CD4-positive, alpha-beta memory T cell (primary cell): ENCODE results near the gene MUSTN1. TPM values are rescaled to one million over a fixed set of nuclear protein-coding genes. Genes with fewer than 3 reads are reported as not detected.

Experiments used
- CTCF ChIA-PET: fragments of 350-600 bp; sonication (Branson Sonifier 250); formaldehyde crosslinking; loops from one replicate; lab custom pipeline; 2021; ENCODE audit warnings: inconsistent platforms; ENCODE audit not compliant: partially characterized antibody; lab: Charles Lee
- POLR2A ChIA-PET: fragments of 350-600 bp; sonication (Branson Sonifier 250); formaldehyde crosslinking; loops from one replicate; lab custom pipeline; 2021; ENCODE audit not compliant: partially characterized antibody; lab: Charles Lee
- DNase-seq, 5 donors: peaks; one replicate each; pipeline versions ENCODE4 v3.0.0 to v3.0.0-alpha.2; 2020 to 2022; ENCODE audit warnings: mixed read lengths in 1 of 5
- H3K27ac ChIP-seq: one replicate; pipeline ENCODE4 v1.7.0; 2013; ENCODE audit warnings: low read depth, low read length
- H3K27me3 ChIP-seq: 2 replicates; pipeline ENCODE4 v1.7.0; 2013; ENCODE audit warnings: mild to moderate bottlenecking, low read length, moderate library complexity; ENCODE audit not compliant: insufficient read depth
- H3K36me3 ChIP-seq: 2 replicates; pipeline ENCODE4 v1.7.0; 2013; ENCODE audit warnings: mild to moderate bottlenecking, low read length, moderate library complexity; ENCODE audit not compliant: insufficient read depth
- H3K4me1 ChIP-seq: 2 replicates; pipeline ENCODE4 v1.7.0; 2013; ENCODE audit warnings: mild to moderate bottlenecking, low read length, moderate library complexity; ENCODE audit not compliant: insufficient read depth
- H3K4me3 ChIP-seq, 2 donors: one replicate each; pipeline ENCODE4 v1.7.0; 2013; ENCODE audit warnings: low read length in 2 of 2, mild to moderate bottlenecking in 1 of 2
- H3K9me3 ChIP-seq, 2 donors: one replicate each; pipeline ENCODE4 v1.7.0; 2013; ENCODE audit warnings: low read length in 2 of 2, control low read depth in 1 of 2; ENCODE audit not compliant: control insufficient read depth in 1 of 2
- H3K27ac Mint-ChIP-seq, 7 donors: one replicate each; pipeline ENCODE4 v1.8.0; 2020 to 2021; ENCODE audit warnings: mixed read lengths in 7 of 7, mild to moderate bottlenecking in 6 of 7, inconsistent platforms in 3 of 7, moderate library complexity in 3 of 7
- H3K27me3 Mint-ChIP-seq, 2 donors: one replicate each; pipeline ENCODE4 v1.8.0; 2020 to 2021; ENCODE audit warnings: mixed read lengths in 2 of 2
- H3K36me3 Mint-ChIP-seq, 2 donors: one replicate each; pipeline ENCODE4 v1.8.0; 2020 to 2021; ENCODE audit warnings: mixed read lengths in 2 of 2, inconsistent platforms in 1 of 2, mild to moderate bottlenecking in 1 of 2
- H3K4me1 Mint-ChIP-seq, 4 donors: one replicate each; pipeline ENCODE4 v1.8.0; 2020 to 2021; ENCODE audit warnings: mixed read lengths in 4 of 4, mild to moderate bottlenecking in 1 of 4
- H3K4me3 Mint-ChIP-seq, 8 donors: one replicate each; pipeline ENCODE4 v1.8.0; 2020 to 2021; ENCODE audit warnings: mixed read lengths in 8 of 8, mild to moderate bottlenecking in 7 of 8, moderate library complexity in 6 of 8, inconsistent platforms in 3 of 8
- H3K9me3 Mint-ChIP-seq, 8 donors: one replicate each; pipeline ENCODE4 v1.8.0; 2020 to 2021; ENCODE audit warnings: mixed read lengths in 8 of 8, mild to moderate bottlenecking in 5 of 8, inconsistent platforms in 3 of 8, moderate library complexity in 1 of 8
- intact Hi-C: fragments of 100-400 bp; cut with micrococcal nuclease; formaldehyde crosslinking; loops from one replicate; pipeline ENCODE4 v1.15.1; 2023
- polyA plus RNA-seq, 2 donors: library from polyadenylated mRNA; unstranded; fragments of 300-500 nt; fragmentation: Illumina TruSeq; gene quantifications; one replicate each; pipeline ENCODE4 v1.2.3, GENCODE V29; 2021
- total RNA-seq, 2 experiments: library from RNA; stranded (reverse); gene quantifications; one replicate each; pipeline ENCODE4 v1.2.3, GENCODE V29; 2021

The MUSTN1 gene
- total and polyA plus RNA-seq, 4 experiments from 2014 or later = 1.6 to 3.3 TPM; not detected in 2

GRCh38 chr3:52798376-52798977 is 36.3 kb downstream of the MUSTN1 start:
- no peaks in the 10 kb centered on the region for H3K9me3 Mint-ChIP-seq
- peaks cover 0 to 1% of the 10 kb centered on the region in 2 donors for H3K27me3 Mint-ChIP-seq
- Histone ChIP-seq H3K9me3 (no peaks in the 10 kb centered on the region), H3K27me3 (no peaks in the 10 kb centered on the region), H3K4me3 (no peak overlapping the region), H3K4me1 (no peaks in the 10 kb centered on the region), H3K27ac (no peak overlapping the region), H3K36me3 (no peaks in the 10 kb centered on the region)
- H3K4me3 Mint-ChIP-seq = no peak overlapping the region
- no peak overlapping the region for H3K27ac Mint-ChIP-seq
- H3K36me3 Mint-ChIP-seq = no peaks in the 10 kb centered on the region
- ChIA-PET POLR2A (no interaction called here), CTCF (interaction anchor here (0.8 to 1.0 kb wide), 3 partner anchors 9 to 59 kb away, joined by 3 to 4 read pairs (median 3); no protein-coding TSS in a partner anchor)
- no peak for DNase-seq
- no peaks in the 10 kb centered on the region for H3K4me1 Mint-ChIP-seq
- intact Hi-C loops = no loop called here

- Mint-ChIP-seq H3K4me1 (no peaks in the 10 kb centered on the region), H3K9me3 (peaks cover 0 to 2% (median 0%) of the 10 kb centered on the region in 8 donors), H3K4me3 (no peak overlapping the region), H3K36me3 (no peaks in the 10 kb centered on the region), H3K27ac (no peak overlapping the region), H3K27me3 (peaks cover 0 to 3% of the 10 kb centered on the region in 2 donors)
- Histone ChIP-seq H3K27me3 (no peaks in the 10 kb centered on the region), H3K27ac (no peak overlapping the region), H3K4me3 (no peak overlapping the region), H3K36me3 (no peaks in the 10 kb centered on the region), H3K4me1 (no peaks in the 10 kb centered on the region), H3K9me3 (no peaks in the 10 kb centered on the region)
- no peak for DNase-seq
- POLR2A ChIA-PET = no interaction called here
- intact Hi-C loops = no loop called here
- CTCF ChIA-PET = no interaction called here
Observed at GRCh38 chr3:52796411-52796810, 38.4 kb downstream of the MUSTN1 start.

DNA sequence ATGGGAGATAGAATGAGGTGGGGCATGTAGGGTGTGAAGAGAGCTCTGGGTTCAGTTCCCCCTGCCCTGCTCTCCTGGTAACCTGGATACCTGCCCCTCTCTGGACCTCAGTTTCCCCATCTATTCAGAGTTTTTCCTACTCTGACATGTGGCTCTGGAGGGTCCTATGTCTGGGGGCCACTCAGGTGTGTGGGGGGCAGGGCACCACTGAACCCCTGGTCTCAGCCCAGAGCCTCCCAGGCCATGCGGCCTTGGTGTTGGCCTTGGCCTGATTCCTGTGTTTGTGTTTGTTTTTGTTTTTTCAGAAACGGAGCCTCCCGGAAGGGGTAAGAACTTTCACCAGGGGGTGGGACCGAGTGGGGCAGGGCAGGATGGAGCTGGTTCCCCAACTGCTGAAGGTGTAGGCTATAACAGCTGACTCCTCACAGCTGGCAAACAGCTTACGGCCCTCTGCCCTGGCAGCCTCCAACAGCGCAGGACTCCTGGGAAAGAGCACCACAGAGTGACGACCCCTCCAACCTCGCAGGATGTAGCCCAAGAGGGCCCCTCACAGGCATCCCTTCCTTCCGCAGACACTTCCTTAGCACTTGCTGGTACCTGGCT is 39.4 kb downstream of the MUSTN1 start:
- Mint-ChIP-seq H3K36me3 (no peaks in the 10 kb centered on the region), H3K4me1 (no peaks in the 10 kb centered on the region), H3K9me3 (peaks cover 0 to 2% (median 0%) of the 10 kb centered on the region in 8 donors), H3K27me3 (peaks cover 0 to 3% of the 10 kb centered on the region in 2 donors), H3K27ac (no peak overlapping the region), H3K4me3 (no peak overlapping the region)
- Histone ChIP-seq H3K27me3 (no peaks in the 10 kb centered on the region), H3K27ac (no peak overlapping the region), H3K4me3 (no peak overlapping the region), H3K9me3 (no peaks in the 10 kb centered on the region), H3K36me3 (no peaks in the 10 kb centered on the region), H3K4me1 (no peaks in the 10 kb centered on the region)
- no peak for DNase-seq
- CTCF ChIA-PET = no interaction called here
- intact Hi-C loops = no loop called here
- POLR2A ChIA-PET = no interaction called here

DNA sequence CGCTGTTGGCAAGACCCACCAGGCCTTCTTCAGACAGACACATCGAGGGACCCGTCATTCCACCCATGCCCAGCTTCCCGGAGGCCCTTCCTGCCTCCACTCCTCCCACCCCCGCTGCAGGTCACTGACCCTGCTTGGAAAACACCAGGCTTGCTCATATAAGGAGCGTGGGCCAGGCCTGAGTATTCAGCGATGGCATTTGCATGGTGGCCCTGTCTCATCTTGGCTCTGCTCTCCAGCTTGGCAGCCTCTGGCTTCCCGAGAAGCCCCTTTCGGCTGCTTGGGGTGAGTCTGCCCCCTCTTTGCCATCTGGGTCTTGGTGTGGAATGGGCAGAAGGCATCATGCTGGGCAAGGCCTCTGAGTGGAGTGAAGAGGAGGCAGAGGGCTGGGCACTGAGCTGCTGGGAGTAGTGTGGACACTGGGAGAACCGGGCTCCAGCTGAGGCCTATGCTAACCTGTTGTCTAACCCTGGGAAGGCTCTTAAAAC is 40.2 kb downstream of the MUSTN1 start, which contains the start of gene ITIH3:
TSS of gene ITIH3 (plus strand) at position 185 of the 488 bp plus-strand sequence. CDS start at position 193, 8 bp downstream.
- DNase-seq = no peak
- no peaks in the 10 kb centered on the region for H3K27me3 ChIP-seq
- no peaks in the 10 kb centered on the region for H3K4me1 Mint-ChIP-seq
- no peaks in the 10 kb centered on the region for H3K4me1 ChIP-seq
- H3K36me3 Mint-ChIP-seq = no peaks in the 10 kb centered on the region
- peak within 1 kb of the TSS in 1 of 7 donors; percentile 17 for H3K27ac Mint-ChIP-seq
- peaks cover 0 to 2% (median 0%) of the 10 kb centered on the region in 8 donors for H3K9me3 Mint-ChIP-seq
- H3K27ac ChIP-seq = no peak within 1 kb of the TSS
- ChIA-PET CTCF (no interaction called here), POLR2A (no interaction called here)
- peaks cover 0 to 3% of the 10 kb centered on the region in 2 donors for H3K27me3 Mint-ChIP-seq
- no peaks in the 10 kb centered on the region for H3K36me3 ChIP-seq
- H3K4me3 Mint-ChIP-seq = no peak within 1 kb of the TSS
- H3K9me3 ChIP-seq = no peaks in the 10 kb centered on the region
- intact Hi-C loops = no loop called here
- no peak within 1 kb of the TSS for H3K4me3 ChIP-seq

- no peak overlapping the region for H3K4me3 Mint-ChIP-seq
- Histone ChIP-seq H3K9me3 (no peaks in the 10 kb centered on the region), H3K36me3 (no peaks in the 10 kb centered on the region), H3K4me3 (no peak overlapping the region), H3K27ac (no peak overlapping the region), H3K27me3 (no peaks in the 10 kb centered on the region), H3K4me1 (no peaks in the 10 kb centered on the region)
- DNase-seq = no peak
- H3K36me3 Mint-ChIP-seq = no peaks in the 10 kb centered on the region
- no peaks in the 10 kb centered on the region for H3K4me1 Mint-ChIP-seq
- H3K27me3 Mint-ChIP-seq = peaks cover 0 to 1% of the 10 kb centered on the region in 2 donors
- H3K27ac Mint-ChIP-seq = peak overlapping the region in 1 of 7 donors; percentile 17
- ChIA-PET CTCF (no interaction called here), POLR2A (no interaction called here)
- peaks cover 0 to 2% (median 0%) of the 10 kb centered on the region in 8 donors for H3K9me3 Mint-ChIP-seq
- intact Hi-C loops = no loop called here
Observed at GRCh38 chr3:52793702-52794611, 40.9 kb downstream of the MUSTN1 start.

- no peaks in the 10 kb centered on the region for H3K36me3 ChIP-seq
- peaks cover 0 to 1% of the 10 kb centered on the region in 2 donors for H3K27me3 Mint-ChIP-seq
- peaks cover 0 to 2% (median 0%) of the 10 kb centered on the region in 8 donors for H3K9me3 Mint-ChIP-seq
- H3K4me3 ChIP-seq = no peak overlapping the region
- no peaks in the 10 kb centered on the region for H3K36me3 Mint-ChIP-seq
- H3K27ac Mint-ChIP-seq = no peak overlapping the region
- H3K4me1 ChIP-seq = no peaks in the 10 kb centered on the region
- intact Hi-C loops = no loop called here
- ChIA-PET POLR2A (no interaction called here), CTCF (no interaction called here)
- DNase-seq = no peak
- H3K4me3 Mint-ChIP-seq = no peak overlapping the region
- no peaks in the 10 kb centered on the region for H3K9me3 ChIP-seq
- no peak overlapping the region for H3K27ac ChIP-seq
- no peaks in the 10 kb centered on the region for H3K4me1 Mint-ChIP-seq
- no peaks in the 10 kb centered on the region for H3K27me3 ChIP-seq
Observed at GRCh38 chr3:52792961-52793695, 41.7 kb downstream of the MUSTN1 start.
